Islet of Langerhans (tissue), 1 donor: Measurements from ENCODE around the gene HMCN1.
"Not testable (repeated sequence)": the region's sequence is repeated elsewhere in the genome, so short reads cannot be mapped to it uniquely, and the experiment has no call there.

Source experiments
- FAIRE-seq: peaks from one replicate; lab custom pipeline; 2011; peaks lifted over from hg19 to GRCh38; lab: Jason Lieb, UNC

HMCN1 gene

DNA sequence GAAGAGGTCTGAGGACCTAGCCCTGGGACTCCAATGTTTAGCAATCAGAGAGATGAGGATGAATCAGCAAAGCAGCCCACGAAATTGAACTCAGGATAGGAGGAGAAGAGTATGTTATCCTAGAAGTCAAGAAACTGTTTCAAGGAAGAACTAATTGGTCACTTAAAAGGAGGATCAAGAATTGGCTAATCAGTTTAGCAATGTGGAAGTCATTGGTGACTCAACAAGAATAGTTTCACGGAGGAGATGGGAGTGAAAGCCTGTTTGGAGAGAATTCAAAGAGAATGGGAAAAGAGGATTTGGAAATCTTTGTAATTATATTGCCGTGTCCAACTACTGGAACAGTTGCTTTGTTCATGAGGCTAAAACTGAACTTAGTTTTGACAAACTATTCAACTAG, 7.4 kb downstream of the HMCN1 start:
- FAIRE-seq = no peak

DNA sequence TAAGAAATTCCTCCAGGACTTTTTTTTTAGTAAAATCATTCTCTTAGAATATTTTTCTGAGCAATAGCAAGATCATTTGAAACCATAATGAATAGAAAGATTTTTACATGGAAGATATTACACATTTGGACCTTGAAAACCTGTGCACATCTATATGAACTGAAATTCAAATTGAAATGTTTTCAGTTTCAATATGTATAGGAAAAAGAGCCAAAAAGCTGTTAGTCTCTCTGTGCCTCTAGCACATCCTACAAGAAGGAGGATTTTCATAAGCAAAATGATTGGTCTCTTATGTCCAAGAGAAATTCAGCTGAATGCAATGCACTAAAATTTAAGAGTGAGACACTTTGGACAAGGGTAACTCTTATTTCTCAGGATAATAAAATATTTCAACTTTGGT, 8.2 kb downstream of the HMCN1 start:
- FAIRE-seq = no peak

DNA sequence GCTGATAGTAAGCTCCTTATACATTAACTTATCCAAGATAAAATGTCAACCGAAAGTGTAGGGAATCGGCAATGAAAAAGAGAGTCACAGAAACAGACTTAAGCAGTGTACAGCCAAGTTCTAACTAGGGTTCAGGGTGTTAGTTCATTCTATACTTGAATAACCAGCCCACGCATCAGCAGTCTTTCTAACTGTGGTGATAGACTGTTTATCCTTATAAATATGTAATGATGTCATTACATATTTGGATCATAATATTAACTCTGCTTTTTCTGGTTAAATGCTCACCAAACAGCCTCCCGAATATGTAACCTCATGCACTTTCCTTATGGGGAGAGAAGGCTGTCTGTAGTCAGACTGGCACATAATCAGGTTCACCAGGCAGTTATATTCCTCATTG, 11.0 kb downstream of the HMCN1 start:
- FAIRE-seq = no peak

DNA sequence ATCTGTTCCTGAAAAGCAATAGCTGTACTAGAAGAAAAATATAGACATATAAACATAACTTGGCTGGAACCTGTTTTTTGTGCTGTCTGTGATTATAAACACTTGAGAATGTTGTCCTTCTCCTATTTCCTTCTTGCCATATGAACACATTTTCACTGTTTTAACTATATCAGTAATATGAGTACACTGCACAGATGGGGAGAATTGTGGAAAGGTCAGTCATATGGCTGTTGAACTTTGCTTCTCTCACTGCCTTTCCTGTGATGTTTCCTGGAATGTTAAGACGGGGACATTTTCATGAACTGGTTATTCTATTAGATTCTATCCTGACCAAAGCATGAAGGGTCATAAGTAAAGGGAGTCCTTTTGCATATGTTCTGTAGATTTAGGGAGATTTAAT, 24.9 kb downstream of the HMCN1 start:
- no peak for FAIRE-seq

- FAIRE-seq = no peak
Observed at GRCh38 chr1:185761841-185762240, 27.6 kb downstream of the HMCN1 start.

- FAIRE-seq = no peak
Observed at GRCh38 chr1:185767508-185768120, 33.4 kb downstream of the HMCN1 start.

- no peak for FAIRE-seq
Observed at GRCh38 chr1:185768371-185768770, 34.2 kb downstream of the HMCN1 start.

GRCh38 chr1:185769136-185769535, 34.9 kb downstream of the HMCN1 start:
- FAIRE-seq = no peak

DNA sequence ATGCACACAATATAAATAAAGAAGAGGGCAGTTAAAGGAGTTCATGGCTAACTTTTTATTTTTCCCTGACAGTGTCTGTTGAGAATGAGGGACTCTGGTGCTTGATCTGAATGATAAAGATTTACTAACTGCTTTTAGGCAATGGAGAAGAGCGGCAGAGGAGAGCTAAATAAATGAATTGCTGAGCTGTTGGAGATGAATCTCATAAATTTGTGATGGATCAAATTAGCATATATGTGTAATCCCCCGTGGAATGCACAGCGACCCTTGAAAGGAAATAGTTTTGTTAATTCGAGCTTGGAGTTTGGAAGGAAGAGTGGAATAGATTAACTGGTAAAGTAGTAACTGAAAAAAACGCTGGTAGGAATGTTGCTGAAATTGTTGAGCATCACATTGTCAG, 40.2 kb downstream of the HMCN1 start:
- FAIRE-seq = no peak

- FAIRE-seq = no peak
Observed at GRCh38 chr1:185775501-185775900, 41.3 kb downstream of the HMCN1 start.

GRCh38 chr1:185776522-185776921, 42.3 kb downstream of the HMCN1 start:
- FAIRE-seq = no peak

DNA sequence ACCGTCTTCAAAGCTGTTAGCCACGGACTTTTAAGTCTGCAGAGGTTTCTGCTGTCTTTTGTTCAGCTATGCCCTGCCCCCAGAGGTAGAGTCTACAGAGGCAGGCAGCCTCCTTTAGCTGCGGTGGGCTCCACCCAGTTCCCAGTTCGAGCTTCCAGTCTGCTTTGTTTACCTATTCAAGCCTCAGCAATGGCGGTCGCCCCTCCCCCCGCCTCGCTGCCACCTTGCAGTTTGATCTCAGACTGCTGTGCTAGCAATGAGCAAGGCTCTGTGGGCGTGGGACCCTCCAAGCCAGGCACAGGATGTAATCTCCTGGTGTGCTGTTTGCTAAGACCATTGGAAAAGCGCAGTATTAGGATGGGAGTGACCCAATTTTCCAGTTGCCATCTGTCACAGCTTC, 49.7 kb downstream of the HMCN1 start:
- not testable (repeated sequence) for FAIRE-seq

DNA sequence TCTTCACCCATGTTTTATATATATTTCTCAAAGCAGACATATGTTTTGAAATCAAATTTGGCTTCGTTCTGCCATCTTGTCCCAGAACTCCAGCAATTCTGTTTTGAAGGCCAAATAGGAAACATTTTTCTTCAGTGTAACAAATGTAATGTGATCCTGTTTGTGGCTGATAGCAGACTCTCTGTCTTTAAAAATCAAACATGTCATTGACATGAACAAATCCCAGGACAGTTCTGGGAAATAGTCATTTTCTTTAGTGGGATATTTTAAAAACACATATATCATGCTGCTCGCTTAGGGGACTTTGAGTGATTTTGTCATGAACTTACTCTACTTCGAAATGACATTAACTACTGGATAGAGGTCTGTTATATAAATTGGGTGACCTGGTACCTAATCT, 51.4 kb downstream of the HMCN1 start:
- FAIRE-seq = no peak

GRCh38 chr1:185786524-185786923, 52.3 kb downstream of the HMCN1 start:
- no peak for FAIRE-seq

DNA sequence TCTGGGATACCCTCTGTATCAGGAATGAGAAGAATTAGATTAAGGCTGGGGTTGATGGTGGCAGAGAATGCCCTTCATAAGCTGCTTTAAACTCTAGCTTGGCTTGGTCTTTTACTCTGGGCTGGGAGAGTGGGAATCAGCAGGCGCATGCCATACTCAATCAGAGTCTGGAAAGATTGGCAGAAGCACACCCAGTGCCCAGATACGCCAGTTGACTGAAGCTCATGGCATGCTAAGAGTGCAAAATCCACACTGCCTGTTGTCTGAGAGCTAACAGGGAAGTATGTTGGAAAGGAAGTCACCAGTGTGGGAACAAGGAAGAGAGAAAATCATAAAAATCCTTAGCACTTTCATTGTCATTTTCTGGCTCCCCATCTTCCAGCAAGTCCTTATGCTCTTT, 53.0 kb downstream of the HMCN1 start:
- no peak for FAIRE-seq

DNA sequence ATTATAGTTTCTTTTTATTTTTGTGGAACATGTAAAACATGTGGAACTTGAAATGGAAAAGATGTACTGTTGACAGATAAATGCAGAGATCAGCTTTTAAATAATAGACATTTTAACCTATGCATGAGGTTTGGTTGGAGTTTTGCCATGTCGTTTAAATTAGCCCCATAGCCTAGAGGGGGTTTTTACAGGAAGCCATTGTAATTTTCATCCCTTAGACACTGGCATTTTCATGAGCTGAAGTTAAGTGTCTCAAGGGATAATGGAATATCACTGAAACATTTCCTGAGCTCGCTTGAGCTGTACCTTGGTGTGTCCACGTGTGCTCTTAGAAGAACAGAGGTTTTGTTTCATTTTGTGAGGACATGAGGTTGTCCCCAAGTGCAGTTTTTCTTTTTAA, 54.2 kb downstream of the HMCN1 start:
- no peak for FAIRE-seq

GRCh38 chr1:185789501-185790193, 55.5 kb downstream of the HMCN1 start:
- FAIRE-seq = no peak

DNA sequence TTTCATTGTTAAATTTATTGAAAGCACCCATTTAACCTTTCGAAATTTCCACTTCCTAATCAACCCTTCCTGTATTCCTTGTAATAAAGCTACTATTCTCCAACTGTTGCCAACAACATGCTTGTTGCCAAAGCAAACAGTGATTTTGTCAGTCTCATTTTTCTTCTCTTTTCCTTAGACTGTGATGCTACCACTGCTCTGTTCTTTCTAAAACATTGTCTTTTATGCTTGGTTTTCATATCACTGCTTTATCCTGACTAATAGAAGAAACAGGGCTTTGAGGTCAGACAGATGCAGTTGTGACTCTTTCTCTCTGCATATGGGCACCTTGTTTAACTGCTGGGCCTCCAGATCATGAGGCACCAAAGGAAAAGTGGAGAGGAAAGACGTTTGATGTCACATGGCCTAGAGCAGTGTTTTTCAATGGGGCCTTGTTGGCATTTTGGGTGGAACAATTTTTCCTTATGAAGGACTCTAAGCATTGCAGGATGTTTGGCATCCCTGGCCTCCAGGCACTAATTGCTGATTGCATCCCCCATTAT, 56.1 kb downstream of the HMCN1 start:
- no peak for FAIRE-seq

- no peak for FAIRE-seq
Observed at GRCh38 chr1:185792040-185792439, 57.8 kb downstream of the HMCN1 start.

DNA sequence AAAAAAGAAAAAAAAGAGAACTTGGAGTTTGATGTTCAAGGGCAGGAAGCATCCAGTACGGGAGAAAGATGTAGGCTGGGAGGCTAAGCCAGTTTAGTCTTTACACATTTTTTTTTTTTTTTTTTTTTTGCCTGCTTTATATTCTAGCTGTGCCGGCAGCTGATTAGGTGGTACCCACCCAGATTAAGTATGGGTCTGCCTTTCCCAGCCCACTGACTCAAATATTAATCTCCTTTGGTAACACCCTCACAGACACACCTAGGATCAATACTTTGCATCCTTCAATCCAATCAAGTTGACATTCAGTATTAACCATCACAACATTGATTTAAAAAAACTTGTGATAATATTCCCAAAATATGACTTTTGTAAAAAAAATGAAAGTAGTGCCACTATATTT, 60.3 kb downstream of the HMCN1 start:
- not testable (repeated sequence) for FAIRE-seq

GRCh38 chr1:185795181-185795580, 61.0 kb downstream of the HMCN1 start:
- no peak for FAIRE-seq

DNA sequence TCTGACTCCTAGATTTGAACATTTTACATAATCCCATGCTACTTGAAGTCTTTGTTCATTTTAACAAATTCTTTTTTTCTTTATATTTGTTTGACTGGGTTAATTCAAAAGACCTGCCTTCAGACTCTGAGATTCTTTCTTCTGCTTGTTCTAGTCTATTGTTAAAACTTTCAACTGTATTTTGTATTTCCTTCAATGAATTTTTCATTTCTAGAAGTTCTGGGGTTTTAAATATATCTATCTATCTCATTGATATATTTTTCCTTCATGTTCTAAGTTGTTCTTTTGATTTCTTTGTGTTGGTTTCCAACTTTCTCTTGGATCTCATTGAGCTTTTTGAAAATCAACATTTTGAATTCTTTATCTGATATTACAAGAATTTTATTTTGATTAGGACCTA, 64.3 kb downstream of the HMCN1 start:
- no peak for FAIRE-seq

DNA sequence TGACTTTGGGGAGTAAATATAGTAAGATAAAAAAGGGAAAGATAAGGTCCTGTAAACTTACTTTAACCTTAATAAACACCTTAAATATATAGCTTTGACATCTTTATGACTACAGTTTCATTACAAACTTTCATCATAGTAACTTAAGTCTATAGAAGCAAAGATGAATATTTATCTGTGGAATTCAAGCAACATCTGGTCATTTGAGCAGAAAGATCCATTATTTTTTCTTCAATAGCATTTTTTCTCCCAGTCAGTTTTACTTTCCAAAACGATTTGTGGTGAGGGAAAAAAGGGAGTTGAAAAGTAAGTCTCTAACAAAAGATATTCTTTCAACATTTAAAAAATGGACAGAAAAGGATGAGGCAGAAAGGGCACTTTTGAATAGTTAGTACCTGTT, 69.0 kb downstream of the HMCN1 start:
- FAIRE-seq = no peak

DNA sequence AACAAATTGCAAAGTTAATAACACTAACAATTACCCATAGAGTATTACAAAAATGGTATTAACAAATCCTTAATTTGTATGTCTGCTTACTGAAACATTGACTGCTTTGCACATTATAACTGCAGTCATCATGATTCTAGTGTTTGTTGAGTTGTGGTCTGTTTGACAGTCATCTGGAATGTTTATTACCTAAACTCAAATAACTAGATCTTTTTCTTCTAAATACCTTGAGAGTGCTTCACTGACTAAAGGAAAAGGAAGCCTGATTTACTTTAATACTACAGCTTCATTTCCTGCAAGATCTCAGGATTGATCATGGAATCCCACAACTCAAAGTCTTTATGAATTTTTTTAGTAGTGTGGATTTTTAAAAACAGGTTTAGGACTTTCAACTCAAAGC, 70.0 kb downstream of the HMCN1 start:
- FAIRE-seq = no peak
